Lung (tissue), 12 donors: Measurements from ENCODE around the gene AMACR. TPM values are rescaled to one million over a fixed set of nuclear protein-coding genes. Genes with fewer than 3 reads are reported as not detected.
A peak's percentile ranks its signal among the peaks of the same experiment; 100 is the strongest.

Source experiments
- ATAC-seq: fragments of 200-7000 bp; cut with Tn5 transposase; one replicate; pipeline ENCODE4 v1.9.1; 2020; ENCODE audit warnings: moderate number of reproducible peaks; ENCODE audit not compliant: insufficient read depth, low FRiP score
- DNase-seq, 3 donors: peaks; one replicate each; pipeline ENCODE4 v3.0.0-alpha.2; 2013 to 2017
- H3K27ac ChIP-seq, 2 donors: one replicate each; pipeline ENCODE4 v1.5.1; 2013; ENCODE audit warnings: mild to moderate bottlenecking in 2 of 2, moderate library complexity in 2 of 2, control low read depth in 1 of 2, inconsistent platforms in 1 of 2, low read depth in 1 of 2, low read length in 1 of 2
- H3K27me3 ChIP-seq, 3 donors: one replicate each; pipeline ENCODE4 v1.5.1; 2013; ENCODE audit warnings: low read length in 2 of 3; ENCODE audit not compliant: control insufficient read depth in 3 of 3, insufficient read depth in 3 of 3
- H3K36me3 ChIP-seq, 4 donors: one replicate each; pipeline ENCODE4 v1.5.1; 2013; ENCODE audit warnings: low read length in 4 of 4, mild to moderate bottlenecking in 1 of 4, moderate library complexity in 1 of 4; ENCODE audit not compliant: control insufficient read depth in 4 of 4, insufficient read depth in 4 of 4
- H3K4me1 ChIP-seq, 5 donors: one replicate each; pipeline ENCODE4 v1.5.1; 2013; ENCODE audit warnings: low read length in 5 of 5, mild to moderate bottlenecking in 2 of 5, moderate library complexity in 1 of 5; ENCODE audit not compliant: control insufficient read depth in 5 of 5, insufficient read depth in 5 of 5
- H3K4me3 ChIP-seq: one replicate; pipeline ENCODE4 v1.5.1; 2013; ENCODE audit warnings: mild to moderate bottlenecking, control low read depth, moderate library complexity
- H3K9ac ChIP-seq, 2 donors: one replicate each; pipeline ENCODE4 v1.5.1; 2013; ENCODE audit warnings: low read length in 2 of 2, control low read depth in 1 of 2; ENCODE audit not compliant: insufficient read depth in 1 of 2
- H3K9me3 ChIP-seq, 4 donors: one replicate each; pipeline ENCODE4 v1.5.1; 2013; ENCODE audit warnings: low read length in 3 of 4, mild to moderate bottlenecking in 1 of 4, moderate library complexity in 1 of 4; ENCODE audit not compliant: control insufficient read depth in 4 of 4, insufficient read depth in 3 of 4
- CTCF ChIP-seq: IDR thresholded peaks from 2 replicates; pipeline ENCODE4 v1.5.1; 2012; ENCODE audit warnings: mild to moderate bottlenecking; ENCODE audit errors: control extremely low read depth, extremely low read depth
- WGBS, 2 donors: extraction: QIAGEN DNeasy Blood & Tissue Kit; methylation state at CpG; one replicate each; pipeline ENCODE4 v1.1.7; 2013; 5-methylcytosine and 5-hydroxymethylcytosine counted together
- polyA plus RNA-seq, 2 donors: library from polyadenylated mRNA; stranded (reverse); fragments of 200-250 nt; gene quantifications; one replicate each; pipeline ENCODE4 v1.2.1, GENCODE V29; 2013
- total RNA-seq, 2 donors: library from RNA; depleted of rRNA in 1 of 2; stranded (reverse); fragments of >200 nt in 1 of 2; gene quantifications; one replicate each; pipeline ENCODE4 v1.2.1, GENCODE V29; 2014 to 2021
- donor health status: control.
- donor health status: control.
- donor health status: Bipolar disorder and iron deficiency.
- donor health status: healthy.
- donor health status: DM: yes; HTN: yes; CAD: no.

Gene AMACR
- total and polyA plus RNA-seq, 4 donors: 5.9 to 16.1 (median 8.2) TPM

- ATAC-seq (no peak), DNase-seq (peak in 1 of 3 donors; percentile 23)
- Histone ChIP-seq H3K4me3 (no peak within 1 kb of the TSS), H3K27ac (no peak within 1 kb of the TSS), H3K9me3 (no peaks in the 10 kb centered on the region), H3K4me1 (peaks cover 0 to 7% (median 0%) of the 10 kb centered on the region in 5 donors), H3K9ac (no peak within 1 kb of the TSS), H3K36me3 (peaks cover 0 to 12% (median 7%) of the 10 kb centered on the region in 4 donors), H3K27me3 (no peaks in the 10 kb centered on the region)
- TF ChIP-seq CTCF: no peak
- 80 to 83% methylated on average over 7 of the region's 7 CpGs for WGBS, 2 donors
These were observed 23.2 kb downstream of the AMACR start, which contains the start of gene SLC45A2 for GRCh38 chr5:33984671-33985124. TSS of gene SLC45A2 (minus strand) at chr5:33984693. CDS start at chr5:33984583, 110 bp downstream.

- no peak overlapping the region for H3K27ac ChIP-seq
- ATAC-seq: no peak
- no peak for DNase-seq
- H3K27me3 ChIP-seq: no peaks in the 10 kb centered on the region
- H3K4me3 ChIP-seq: no peak overlapping the region
- peaks cover 0 to 12% (median 6%) of the 10 kb centered on the region in 4 donors for H3K36me3 ChIP-seq
- H3K9me3 ChIP-seq: no peaks in the 10 kb centered on the region
- H3K4me1 ChIP-seq: peaks cover 0 to 7% (median 0%) of the 10 kb centered on the region in 5 donors
- TF ChIP-seq CTCF: no peak
- 97 to 98% methylated on average over 15 of the region's 15 CpGs for WGBS, 2 donors
- no peak overlapping the region for H3K9ac ChIP-seq
These were observed 23.7 kb downstream of the AMACR start for GRCh38 chr5:33984178-33984577.

- Histone ChIP-seq H3K27me3 (no peaks in the 10 kb centered on the region), H3K9ac (no peak overlapping the region), H3K27ac (no peak overlapping the region), H3K36me3 (peaks cover 0 to 2% (median under 1%) of the 10 kb centered on the region in 4 donors), H3K4me3 (no peak overlapping the region), H3K9me3 (no peaks in the 10 kb centered on the region), H3K4me1 (peaks cover 0 to 7% (median 0%) of the 10 kb centered on the region in 5 donors)
- no peak for TF ChIP-seq CTCF
- ATAC-seq (no peak), DNase-seq (no peak)
- WGBS, 2 donors: 70 to 73% methylated on average over 8 of the region's 8 CpGs
These were observed 26.3 kb downstream of the AMACR start for GRCh38 chr5:33981408-33982162.
